Lower leg skin (tissue), 4 donors: ENCODE measurements around the gene ANGPTL2. TPM values are rescaled to one million over a fixed set of nuclear protein-coding genes. Genes with fewer than 3 reads are reported as not detected.

Source experiments
- DNase-seq, 2 donors: peaks; one replicate each; pipeline ENCODE4 v3.0.0-alpha.2; 2019; ENCODE audit warnings: low spot score in 2 of 2
- H3K4me3 ChIP-seq: fragments of 200-600 bp; sonication (generic); 2 replicates; pipeline ENCODE4 v1.5.1; 2017; ENCODE audit warnings: mild to moderate bottlenecking, low read depth; ENCODE audit not compliant: poor library complexity, severe bottlenecking
- POLR2A ChIP-seq, 2 donors: fragments of 450-650 bp; IDR thresholded peaks; one replicate each; pipeline ENCODE4 v1.6.1; 2016 to 2017; ENCODE audit warnings: antibody characterized with exemption in 2 of 2, mild to moderate bottlenecking in 1 of 2, moderate library complexity in 1 of 2
- WGBS, 2 donors: methylation state at CpG; one replicate each; pipeline ENCODE4 v1.1.5; 2018; 5-methylcytosine and 5-hydroxymethylcytosine counted together
- intact Hi-C: fragments of 100-400 bp; cut with DNase I; formaldehyde crosslinking; loops from one replicate; pipeline ENCODE4 v1.15.0; 2023; ENCODE audit warnings: low total_unique reads
- total RNA-seq, 4 donors: library from RNA; depleted of rRNA; stranded (reverse); fragments of >200 nt; gene quantifications; one replicate each; pipeline ENCODE4 v1.1.0, GENCODE V29; 2016
- TF ChIP-seq, protein P1 (sequence below), 3 donors: fragments of 450-650 bp; IDR thresholded peaks; one replicate each; pipeline ENCODE4 v1.5.1; 2016; ENCODE audit warnings: antibody characterized with exemption in 3 of 3, mild to moderate bottlenecking in 3 of 3, moderate library complexity in 2 of 3

ANGPTL2 gene
- total RNA-seq, 4 donors from 2014 or later: 10.5 to 37.8 (median 18.5) TPM

DNA sequence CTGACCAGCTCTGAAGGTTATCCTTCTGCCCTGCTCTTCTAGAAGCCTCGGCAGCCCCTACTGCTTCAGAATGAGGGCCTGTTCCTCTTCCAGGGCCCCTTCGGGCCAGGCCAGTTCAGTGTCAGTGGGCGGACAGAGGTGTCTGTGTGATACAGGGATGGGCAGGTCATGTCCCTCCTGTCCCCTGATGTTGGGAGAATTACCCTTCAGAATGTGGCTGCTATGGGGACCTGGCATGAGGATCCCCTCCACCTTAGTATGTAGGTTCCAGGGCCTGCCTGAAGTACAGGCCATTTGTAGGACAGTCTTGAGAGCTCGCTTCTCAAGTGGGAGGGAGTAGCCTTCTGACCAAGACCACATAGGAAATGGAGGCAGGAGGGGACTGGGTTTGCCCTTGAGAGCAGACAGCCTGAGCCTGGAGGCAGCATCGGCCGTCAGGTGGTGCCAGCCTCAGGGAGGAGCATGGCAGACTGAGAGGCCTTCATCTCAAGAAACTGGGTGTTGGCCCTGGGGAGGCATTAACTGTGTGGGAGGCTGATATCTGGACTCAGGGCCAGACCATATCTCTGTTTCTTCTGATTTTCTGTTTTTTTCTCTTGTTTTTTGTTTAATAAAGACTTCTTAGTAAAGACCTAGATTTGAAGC, 32.0 kb downstream of the ANGPTL2 start:
- H3K4me3 ChIP-seq: no peak overlapping the region
- DNase-seq: peak in 1 of 2 donors; percentile 73
- WGBS, 2 donors: 58 to 78% methylated on average over 6 of the region's 6 CpGs
- intact Hi-C loops: no loop called here
- TF ChIP-seq, protein P1, sequence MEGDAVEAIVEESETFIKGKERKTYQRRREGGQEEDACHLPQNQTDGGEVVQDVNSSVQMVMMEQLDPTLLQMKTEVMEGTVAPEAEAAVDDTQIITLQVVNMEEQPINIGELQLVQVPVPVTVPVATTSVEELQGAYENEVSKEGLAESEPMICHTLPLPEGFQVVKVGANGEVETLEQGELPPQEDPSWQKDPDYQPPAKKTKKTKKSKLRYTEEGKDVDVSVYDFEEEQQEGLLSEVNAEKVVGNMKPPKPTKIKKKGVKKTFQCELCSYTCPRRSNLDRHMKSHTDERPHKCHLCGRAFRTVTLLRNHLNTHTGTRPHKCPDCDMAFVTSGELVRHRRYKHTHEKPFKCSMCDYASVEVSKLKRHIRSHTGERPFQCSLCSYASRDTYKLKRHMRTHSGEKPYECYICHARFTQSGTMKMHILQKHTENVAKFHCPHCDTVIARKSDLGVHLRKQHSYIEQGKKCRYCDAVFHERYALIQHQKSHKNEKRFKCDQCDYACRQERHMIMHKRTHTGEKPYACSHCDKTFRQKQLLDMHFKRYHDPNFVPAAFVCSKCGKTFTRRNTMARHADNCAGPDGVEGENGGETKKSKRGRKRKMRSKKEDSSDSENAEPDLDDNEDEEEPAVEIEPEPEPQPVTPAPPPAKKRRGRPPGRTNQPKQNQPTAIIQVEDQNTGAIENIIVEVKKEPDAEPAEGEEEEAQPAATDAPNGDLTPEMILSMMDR (IDR thresholded peaks at IDR 0.05): no peak
- no peak for TF ChIP-seq POLR2A (IDR thresholded peaks at IDR 0.05)

GRCh38 chr9:127089631-127090081, 32.8 kb downstream of the ANGPTL2 start:
- TF ChIP-seq, protein P1 (IDR thresholded peaks at IDR 0.05): no peak
- TF ChIP-seq POLR2A (IDR thresholded peaks at IDR 0.05): no peak
- H3K4me3 ChIP-seq: no peak overlapping the region
- 39 to 48% methylated on average over 6 of the region's 6 CpGs for WGBS, 2 donors
- intact Hi-C loops: no loop called here
- DNase-seq: peak; percentile 51 to 84

DNA sequence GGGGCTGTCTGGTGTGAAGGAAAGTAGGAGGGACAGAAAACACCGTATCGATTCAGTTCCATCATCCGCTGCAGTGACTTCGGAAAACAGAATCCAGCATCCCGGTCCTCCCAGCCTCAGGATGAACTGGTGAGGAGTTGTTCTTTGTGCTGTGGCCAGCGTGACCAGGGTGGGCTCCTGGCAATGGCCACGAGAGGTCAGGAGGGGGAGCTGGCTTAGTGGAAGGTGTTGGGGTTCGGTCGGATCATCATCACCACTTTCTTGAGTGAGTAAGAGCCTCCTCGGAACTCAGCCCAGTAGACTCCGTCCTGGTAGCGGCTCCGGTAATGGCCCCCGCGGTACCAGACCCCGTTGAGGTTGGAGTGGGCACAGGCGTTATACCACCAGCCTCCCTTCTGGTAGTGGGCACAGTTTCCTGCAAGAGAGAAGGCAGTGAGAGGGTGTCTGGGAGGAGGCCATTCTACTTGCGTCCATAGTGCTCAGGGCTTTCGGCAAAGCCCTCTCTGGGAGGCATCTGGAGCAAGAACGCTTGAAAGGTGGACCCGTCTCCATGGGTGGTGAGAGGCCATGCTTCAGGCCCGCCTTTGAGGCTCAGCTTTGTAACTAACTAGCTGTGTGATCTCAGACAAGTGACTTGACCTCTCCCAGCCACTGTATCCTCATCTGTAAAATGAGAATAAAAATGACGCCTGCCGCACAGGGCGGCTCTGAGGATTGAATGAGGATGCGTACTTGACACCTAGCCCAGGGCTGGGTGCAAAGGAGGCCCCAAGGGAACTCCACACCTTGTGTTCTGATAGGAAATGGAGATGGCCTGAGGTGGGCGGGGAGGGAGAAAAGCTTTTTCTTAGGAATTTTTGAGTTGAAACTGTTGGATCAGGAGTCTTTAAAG, 33.5 kb downstream of the ANGPTL2 start:
- no peak for TF ChIP-seq POLR2A (IDR thresholded peaks at IDR 0.05)
- TF ChIP-seq, protein P1 (IDR thresholded peaks at IDR 0.05): no peak
- intact Hi-C loops: no loop called here
- H3K4me3 ChIP-seq: no peak overlapping the region
- 88 to 89% methylated on average over 27 of the region's 27 CpGs for WGBS, 2 donors
- peak in 1 of 2 donors; percentile 83 for DNase-seq

- no peak overlapping the region for H3K4me3 ChIP-seq
- intact Hi-C loops: no loop called here
- peak in 1 of 2 donors; percentile 70 for DNase-seq
- TF ChIP-seq, protein P1 (IDR thresholded peaks at IDR 0.05): no peak
- TF ChIP-seq POLR2A (IDR thresholded peaks at IDR 0.05): no peak
- WGBS, 2 donors: 95 to 96% methylated on average over 8 of the region's 8 CpGs
Measured at GRCh38 chr9:127087836-127088235, 34.6 kb downstream of the ANGPTL2 start.

DNA sequence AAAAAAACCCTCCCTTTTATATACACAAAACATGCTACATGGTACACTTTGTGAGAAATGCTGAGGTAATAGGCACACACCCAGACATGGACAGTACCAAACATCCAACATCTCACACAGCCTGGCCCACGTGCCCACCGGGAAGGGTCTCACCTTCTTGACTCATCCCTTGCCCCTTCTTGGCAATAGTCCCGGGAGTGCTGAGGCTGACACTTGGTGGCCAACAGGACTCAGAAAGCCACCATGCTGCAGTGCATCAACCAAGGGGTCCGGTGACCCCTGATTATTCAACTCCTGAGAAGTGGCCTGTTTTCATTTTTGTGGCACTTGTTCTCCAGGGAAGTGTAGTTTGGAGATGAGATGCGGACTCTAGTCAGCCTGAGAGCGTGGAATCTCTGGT, 35.0 kb downstream of the ANGPTL2 start:
- no peak overlapping the region for H3K4me3 ChIP-seq
- intact Hi-C loops: no loop called here
- WGBS, 2 donors: 89 to 97% methylated on average over 6 of the region's 6 CpGs
- peak in 1 of 2 donors; percentile 80 for DNase-seq
- TF ChIP-seq, protein P1 (IDR thresholded peaks at IDR 0.05): no peak
- TF ChIP-seq POLR2A (IDR thresholded peaks at IDR 0.05): no peak
